SW480 (cell line): ENCODE measurements around the gene URB1.
A peak's percentile ranks its signal among the peaks of the same experiment; 100 is the strongest.
"Not testable (repeated sequence)": the region's sequence is repeated elsewhere in the genome, so short reads cannot be mapped to it uniquely, and the experiment has no call there.

Source experiments
- DNase-seq: peaks from one replicate; pipeline ENCODE4 v3.0.0-alpha.2; 2016; ENCODE audit warnings: low spot score

Gene URB1

GRCh38 chr21:32370998-32371766 lies 21.6 kb downstream of the URB1 start:
- DNase-seq, result no peak

DNA sequence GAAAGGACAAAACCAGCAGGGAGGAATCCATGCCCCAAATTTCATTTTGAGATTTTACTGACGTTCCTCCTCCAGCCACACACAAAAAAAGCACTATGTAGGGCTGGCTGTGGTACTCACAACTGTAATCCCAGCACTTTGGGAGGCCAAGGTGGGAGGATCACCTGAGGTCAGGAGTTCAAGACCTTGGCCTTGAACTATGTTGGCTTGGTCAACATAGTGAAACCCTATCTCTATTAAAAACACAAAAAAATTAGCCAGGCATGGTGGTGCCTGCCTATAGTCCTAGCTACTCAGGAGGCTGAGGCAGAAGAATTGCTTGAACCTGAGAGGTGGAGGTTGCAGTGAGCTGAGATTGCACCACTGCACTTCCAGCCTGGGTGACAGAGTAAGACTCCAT lies 23.9 kb downstream of the URB1 start:
- DNase-seq, result not testable (repeated sequence)

GRCh38 chr21:32368386-32368785 lies 24.4 kb downstream of the URB1 start:
- no peak for DNase-seq

DNA sequence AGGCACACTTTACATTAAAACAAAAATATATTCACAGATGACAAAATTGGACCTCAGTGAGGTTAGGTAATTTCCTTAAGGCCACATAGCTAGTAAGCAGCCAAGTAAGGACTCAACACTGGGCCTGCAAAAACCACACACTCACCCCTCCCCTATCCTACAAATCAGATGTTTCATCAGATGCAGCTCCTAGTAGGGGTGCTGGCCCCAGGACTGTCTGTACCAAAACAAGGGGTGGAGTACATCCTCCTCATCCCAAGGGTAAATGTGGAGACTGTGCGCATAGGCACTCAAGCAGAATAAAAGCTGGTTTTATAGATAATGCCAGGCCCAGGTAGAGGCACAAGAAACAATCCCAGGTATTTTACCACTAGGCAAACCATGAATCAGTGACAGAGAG lies 25.7 kb downstream of the URB1 start:
- DNase-seq, result no peak

DNA sequence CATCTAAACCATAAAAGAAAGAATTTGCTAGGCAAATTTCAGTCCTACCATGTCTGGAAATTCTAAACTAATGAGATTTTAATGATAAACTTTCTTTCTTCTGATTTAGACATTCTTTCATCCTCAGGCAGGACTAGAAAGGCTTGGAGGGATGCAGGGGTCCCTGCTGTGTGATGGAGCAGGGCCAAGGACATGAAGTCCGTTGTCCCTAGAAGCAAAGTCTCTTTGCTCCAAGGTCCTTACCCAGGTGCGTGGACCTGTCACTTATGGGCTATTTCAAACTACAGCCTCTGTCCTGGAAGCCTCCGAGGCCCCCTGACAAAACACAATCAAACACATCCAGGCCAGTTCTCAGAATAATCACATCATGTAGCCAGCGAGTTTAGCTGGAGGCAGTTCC lies 26.6 kb downstream of the URB1 start:
- DNase-seq, result no peak

DNA sequence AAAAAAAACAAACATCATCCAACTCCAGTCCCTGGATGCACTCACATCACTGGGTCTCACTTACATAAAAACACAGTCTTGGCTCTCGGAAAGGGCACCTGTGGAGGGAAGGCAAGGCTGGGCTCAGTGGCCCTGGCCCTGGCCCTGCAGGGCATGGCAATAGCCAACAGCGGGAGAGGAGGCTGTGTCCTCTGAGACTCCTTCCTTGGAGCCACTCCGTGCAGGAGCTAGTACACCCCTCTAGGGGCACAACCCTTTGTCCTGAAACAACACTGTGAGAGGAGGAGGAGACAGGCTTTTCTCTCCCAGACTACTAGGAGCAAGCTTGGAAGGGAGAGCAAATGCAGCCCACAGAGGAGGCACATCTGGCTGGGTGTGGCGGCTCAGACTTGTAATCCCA lies 28.0 kb downstream of the URB1 start:
- DNase-seq, result no peak

GRCh38 chr21:32364387-32364786 lies 28.4 kb downstream of the URB1 start:
- DNase-seq, result peak; percentile 11

DNA sequence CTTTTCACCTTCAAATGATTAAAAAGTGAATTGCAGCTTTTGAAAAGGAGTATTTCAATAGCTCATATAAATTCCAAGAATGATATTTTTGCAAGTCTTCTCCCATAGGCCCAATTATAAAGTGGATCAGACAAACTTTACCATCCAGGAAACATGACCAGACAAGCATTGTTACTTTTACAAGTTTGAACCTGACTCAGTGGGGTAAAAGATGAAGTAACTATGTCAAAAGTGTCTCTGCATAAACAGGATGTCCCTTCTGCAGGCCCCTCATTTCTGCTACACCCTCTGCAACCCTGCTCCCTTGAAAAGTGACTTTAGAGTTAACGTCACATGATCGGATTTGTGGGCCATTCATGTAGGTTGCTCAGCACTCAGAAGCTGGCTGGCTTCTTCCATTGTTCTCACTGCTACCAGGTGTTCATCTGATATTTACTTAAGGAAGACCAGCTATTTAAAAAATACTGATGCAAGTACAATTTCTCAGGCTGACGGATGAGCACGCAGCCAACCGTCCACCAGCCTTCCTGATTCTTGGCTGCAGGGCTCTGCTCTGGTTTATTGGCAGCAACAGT lies 32.3 kb downstream of the URB1 start:
- no peak for DNase-seq

- peak; percentile 32 for DNase-seq
Observed at GRCh38 chr21:32359719-32360260, 33.0 kb downstream of the URB1 start.

GRCh38 chr21:32356874-32357395 lies 35.9 kb downstream of the URB1 start:
- DNase-seq, result no peak

DNA sequence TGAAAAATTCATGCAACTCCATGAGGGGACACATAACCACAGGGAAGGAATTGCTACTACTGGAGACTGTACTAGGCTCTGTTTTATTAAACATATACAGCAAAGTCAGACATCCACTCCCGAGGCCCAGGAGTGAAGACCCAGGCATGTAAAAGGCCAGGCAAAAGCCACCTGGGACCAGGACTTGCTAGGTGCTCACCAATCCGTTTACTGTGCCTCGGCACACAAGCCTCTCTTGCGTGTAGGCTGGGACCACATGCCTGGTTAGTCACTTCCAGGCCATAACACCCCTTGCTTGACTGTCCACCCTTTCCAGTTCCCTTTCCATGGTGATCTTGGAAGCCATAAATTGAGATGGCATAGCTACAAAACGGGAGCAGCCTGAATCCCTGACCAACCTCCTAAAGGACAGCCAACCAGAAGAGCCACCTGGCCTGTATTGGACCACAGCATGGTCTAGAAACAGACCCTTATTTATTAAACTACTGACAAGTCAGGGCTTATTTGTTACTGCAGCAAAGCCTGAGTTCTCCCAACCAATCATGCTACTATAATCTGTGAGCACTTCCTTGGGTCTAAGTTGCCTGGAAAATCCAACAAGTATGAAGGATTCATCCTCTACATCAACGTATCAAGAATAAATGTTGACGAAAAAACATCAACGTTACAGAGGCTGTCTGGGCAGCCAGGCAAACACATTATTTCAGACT lies 39.7 kb downstream of the URB1 start:
- DNase-seq, result no peak

GRCh38 chr21:32352526-32352925 lies 40.3 kb downstream of the URB1 start:
- DNase-seq, result no peak

DNA sequence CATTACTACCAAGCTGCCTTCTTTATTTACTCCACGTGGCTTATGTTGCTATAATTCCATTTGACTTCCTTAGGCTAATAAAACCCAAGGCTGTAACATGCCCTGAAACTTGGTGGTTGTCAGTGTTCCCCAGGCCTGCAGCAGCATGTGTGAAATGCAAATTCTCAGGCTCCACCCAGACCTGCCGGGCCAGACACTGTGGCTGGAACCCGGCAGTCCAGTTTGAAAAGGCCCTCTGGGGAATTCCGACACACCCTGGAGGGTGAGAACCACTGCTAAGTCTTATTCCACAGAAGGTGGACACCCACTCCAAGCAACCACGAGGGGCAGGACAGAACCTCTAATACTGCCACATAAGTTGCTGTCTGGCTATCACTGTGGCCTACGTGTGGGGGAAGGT lies 41.4 kb downstream of the URB1 start:
- no peak for DNase-seq

GRCh38 chr21:32350981-32351380 lies 41.8 kb downstream of the URB1 start:
- DNase-seq, result no peak

GRCh38 chr21:32350211-32350980 lies 42.4 kb downstream of the URB1 start:
- no peak for DNase-seq

DNA sequence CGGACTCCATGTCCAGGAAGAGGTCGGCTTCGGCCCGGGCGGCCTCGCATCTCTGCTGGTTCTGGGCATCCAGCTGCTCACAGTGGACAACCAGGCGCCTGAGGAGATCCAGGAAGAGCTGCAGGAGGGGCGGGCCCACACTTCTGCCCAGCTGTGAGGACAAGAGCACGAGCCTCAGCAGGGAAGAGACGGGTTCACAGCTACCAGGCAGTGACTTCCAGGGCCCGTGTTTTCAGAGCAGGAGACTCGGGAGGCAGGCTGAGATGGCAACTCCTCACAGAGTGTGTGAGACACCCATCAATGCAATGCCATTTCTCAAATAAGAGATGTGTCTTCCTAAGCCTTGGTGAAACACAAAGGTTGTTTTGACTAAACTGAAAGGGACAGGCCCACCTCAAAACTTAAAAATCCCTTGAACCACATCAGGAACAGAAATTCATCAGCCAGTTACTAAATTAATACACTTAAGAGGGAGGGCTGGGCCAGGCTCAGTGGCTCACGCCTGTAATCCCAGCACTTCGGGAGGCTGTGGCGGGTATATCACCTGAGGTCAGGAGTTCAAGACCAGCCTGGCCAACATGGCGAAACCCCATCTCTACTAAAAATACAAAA lies 43.4 kb downstream of the URB1 start:
- no peak for DNase-seq

GRCh38 chr21:32348604-32349332 lies 44.0 kb downstream of the URB1 start:
- DNase-seq, result no peak

GRCh38 chr21:32347977-32348376 lies 44.8 kb downstream of the URB1 start:
- DNase-seq, result no peak

DNA sequence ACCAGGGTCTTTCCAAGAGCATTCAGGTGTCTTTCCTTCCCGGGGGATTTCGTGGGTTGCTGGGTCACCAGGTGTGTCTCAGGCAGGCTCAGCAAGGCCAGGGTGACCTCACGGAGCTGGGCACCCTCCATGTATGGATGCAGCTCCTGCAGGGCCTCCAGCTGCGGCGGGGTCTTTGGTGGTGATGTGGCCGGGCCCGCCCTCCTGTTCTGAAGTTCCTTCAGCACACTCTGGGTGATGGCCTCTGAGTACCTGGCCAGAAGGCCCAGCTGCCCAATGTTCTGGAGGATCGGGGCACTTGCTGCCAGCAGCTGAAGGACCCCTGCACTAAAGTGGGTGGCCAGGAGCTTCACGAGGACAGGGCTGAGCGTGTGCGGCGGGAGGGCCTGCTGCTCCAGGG lies 45.5 kb downstream of the URB1 start:
- DNase-seq, result no peak

DNA sequence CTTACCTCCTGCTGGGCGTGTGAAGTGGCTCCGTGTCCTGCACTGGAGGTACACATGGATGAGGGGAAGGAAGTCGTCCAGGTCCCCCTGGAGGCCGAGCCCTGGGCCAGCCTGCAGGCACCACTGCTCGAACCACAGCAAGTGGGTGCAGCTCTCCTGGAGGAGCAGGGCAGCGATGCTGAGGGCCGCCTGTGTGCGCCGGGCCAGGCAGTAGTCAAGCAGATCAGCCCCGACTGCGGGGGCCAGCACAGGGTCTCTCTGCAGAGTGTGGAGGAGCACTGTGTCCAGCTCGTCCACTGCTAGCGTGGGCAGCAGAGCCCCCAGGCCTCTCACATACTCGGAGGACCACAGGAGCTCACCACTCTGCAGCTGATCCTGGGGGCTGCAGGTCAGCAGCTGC lies 45.9 kb downstream of the URB1 start:
- no peak for DNase-seq
